Limb (tissue), 2 donors: ENCODE results near the gene HLF.
A peak's percentile ranks its signal among the peaks of the same experiment; 100 is the strongest.

Source experiments
- DNase-seq, 2 donors: peaks; one replicate each; pipeline ENCODE4 v3.0.0-alpha.2; 2016; ENCODE audit errors: extremely low spot score in 2 of 2

Gene HLF

GRCh38 chr17:55290492-55291113, 25.8 kb downstream of the HLF start:
- DNase-seq = no peak

- no peak for DNase-seq
Observed at GRCh38 chr17:55291114-55291507, 26.4 kb downstream of the HLF start.

- DNase-seq = no peak
Observed at GRCh38 chr17:55292094-55292493, 27.3 kb downstream of the HLF start.

- DNase-seq = peak in 1 of 2 donors; percentile 36
Observed at GRCh38 chr17:55294042-55294751, 29.4 kb downstream of the HLF start.

- DNase-seq = peak; percentile 66 to 74
Observed at GRCh38 chr17:55295411-55296170, 30.8 kb downstream of the HLF start.

- DNase-seq = no peak
Observed at GRCh38 chr17:55296171-55296695, 31.5 kb downstream of the HLF start.

- DNase-seq = no peak
Observed at GRCh38 chr17:55296699-55297098, 31.9 kb downstream of the HLF start.

GRCh38 chr17:55298111-55298730, 33.5 kb downstream of the HLF start:
- no peak for DNase-seq

- DNase-seq = no peak
Observed at GRCh38 chr17:55299162-55299838, 34.5 kb downstream of the HLF start.

- no peak for DNase-seq
Observed at GRCh38 chr17:55299890-55300289, 35.1 kb downstream of the HLF start.

GRCh38 chr17:55300479-55301290, 35.9 kb downstream of the HLF start:
- no peak for DNase-seq

GRCh38 chr17:55301521-55302406, 37.0 kb downstream of the HLF start:
- DNase-seq = no peak

GRCh38 chr17:55302407-55302787, 37.6 kb downstream of the HLF start:
- no peak for DNase-seq

GRCh38 chr17:55303008-55303493, 38.3 kb downstream of the HLF start:
- no peak for DNase-seq

GRCh38 chr17:55303701-55304145, 39.0 kb downstream of the HLF start:
- DNase-seq = no peak

GRCh38 chr17:55304171-55304859, 39.6 kb downstream of the HLF start:
- DNase-seq = no peak

- DNase-seq = no peak
Observed at GRCh38 chr17:55305321-55306087, 40.7 kb downstream of the HLF start.

- DNase-seq = no peak
Observed at GRCh38 chr17:55307879-55308278, 43.1 kb downstream of the HLF start.
